Embryonic facial prominence (tissue), 1 donor: Measurements from ENCODE around the gene PIWIL4.
"Not testable (repeated sequence)": the region's sequence is repeated elsewhere in the genome, so short reads cannot be mapped to it uniquely, and the experiment has no call there.

ENCODE experiments used
- DNase-seq: peaks from one replicate; pipeline ENCODE4 v3.0.0-alpha.2; 2016; ENCODE audit errors: extremely low spot score

Gene PIWIL4

DNA sequence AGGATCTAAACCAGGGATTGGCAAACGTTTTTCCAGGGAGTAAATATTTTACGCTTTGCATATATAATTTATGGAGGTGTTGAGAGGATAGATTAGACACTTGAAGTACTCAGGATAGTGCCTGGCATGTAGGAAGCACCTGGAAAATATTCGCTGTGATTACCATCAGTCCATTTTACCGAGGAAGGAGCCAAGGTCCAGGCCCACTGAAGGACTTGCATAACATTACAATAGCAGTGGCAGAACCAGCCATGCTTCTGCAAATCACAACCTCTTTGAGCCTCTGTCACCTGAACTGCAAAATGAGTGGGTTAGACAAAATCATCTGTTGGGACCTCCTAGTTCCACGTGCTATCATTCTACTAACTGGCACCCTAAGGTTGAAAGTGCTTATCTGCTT lies 18.0 kb upstream of the PIWIL4 start:
- DNase-seq = no peak

DNA sequence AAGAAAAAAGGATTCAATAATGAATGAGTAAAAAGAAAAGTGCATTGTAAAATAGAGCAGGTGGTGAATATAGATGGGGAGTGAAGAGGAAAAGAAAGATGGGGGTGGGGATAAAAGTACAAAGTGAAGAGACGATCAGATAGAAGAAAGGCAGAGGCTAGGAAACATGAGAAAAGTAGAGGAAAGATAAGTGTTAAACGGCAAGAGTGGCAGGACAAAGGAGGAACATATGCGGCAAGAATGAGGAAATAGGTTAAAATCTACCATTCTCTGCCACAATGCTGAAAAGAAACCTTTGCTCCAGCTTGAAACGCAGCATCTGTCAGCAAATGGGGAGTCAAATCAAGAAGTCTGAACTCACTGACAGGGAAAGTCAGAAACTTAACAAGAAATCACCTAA lies 16.7 kb upstream of the PIWIL4 start:
- DNase-seq = no peak

DNA sequence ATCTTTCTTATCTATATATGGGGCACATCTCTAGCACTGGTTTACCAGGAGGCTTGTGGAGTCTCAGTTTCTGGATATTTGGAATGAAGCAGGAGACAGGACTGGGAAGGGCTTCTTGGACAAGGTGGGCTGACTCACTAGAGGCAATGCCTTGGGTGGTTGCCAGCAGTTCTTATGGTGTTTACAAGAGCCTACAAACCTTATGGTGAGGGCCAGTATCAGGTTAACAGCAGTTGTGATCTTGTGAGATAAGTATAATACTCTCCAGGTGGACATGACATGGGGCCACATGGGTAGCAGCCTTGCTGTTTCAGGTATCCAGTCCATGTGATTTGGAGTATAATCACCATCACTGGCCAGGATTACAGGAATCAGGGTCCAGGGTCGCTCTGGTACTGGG lies 13.2 kb upstream of the PIWIL4 start:
- no peak for DNase-seq

DNA sequence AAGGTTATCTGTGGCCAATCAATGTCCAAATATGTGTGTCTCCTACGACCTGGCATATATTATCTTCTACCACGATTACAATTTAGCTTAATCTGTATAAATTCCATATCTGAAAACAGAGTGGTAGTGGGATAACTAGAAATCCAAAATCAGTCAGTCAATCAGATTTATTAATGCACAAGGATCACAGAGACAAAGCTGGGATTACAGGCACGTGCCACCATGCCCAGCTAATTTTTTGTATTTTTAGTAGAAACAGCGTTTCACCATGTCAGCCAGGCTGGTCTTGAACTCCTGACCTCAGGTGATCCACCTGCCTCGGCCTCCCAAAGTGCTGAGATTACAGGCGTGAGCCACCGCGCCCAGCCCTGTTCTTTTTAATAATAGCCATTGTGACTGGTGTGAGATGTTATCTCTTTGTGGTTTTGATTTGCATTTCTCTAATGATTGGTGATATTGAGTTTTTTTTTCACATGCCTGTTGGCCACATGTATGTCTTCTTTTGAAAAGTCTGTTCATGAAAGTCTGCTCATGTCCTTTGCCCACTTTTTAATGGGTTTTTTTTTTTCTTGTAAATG lies 11.3 kb upstream of the PIWIL4 start:
- DNase-seq = not testable (repeated sequence)

DNA sequence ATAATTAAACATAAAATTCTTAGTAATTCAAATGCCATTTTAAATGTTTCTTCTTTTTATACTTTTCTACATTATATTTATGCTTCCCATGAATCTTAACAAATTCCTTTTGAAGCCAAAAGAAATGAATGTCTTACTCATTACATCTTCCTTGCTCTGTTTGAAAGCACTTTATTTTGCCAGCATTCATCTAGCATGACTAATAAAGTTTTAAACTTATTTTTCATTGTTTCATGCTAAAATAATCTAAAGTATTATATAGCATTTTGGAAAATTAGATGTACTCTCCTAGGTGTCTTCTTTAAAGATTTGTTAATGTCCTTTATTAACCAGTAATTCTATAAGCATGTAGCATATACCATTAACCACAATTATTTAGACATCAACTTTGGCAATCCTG lies 9.7 kb upstream of the PIWIL4 start:
- no peak for DNase-seq

DNA sequence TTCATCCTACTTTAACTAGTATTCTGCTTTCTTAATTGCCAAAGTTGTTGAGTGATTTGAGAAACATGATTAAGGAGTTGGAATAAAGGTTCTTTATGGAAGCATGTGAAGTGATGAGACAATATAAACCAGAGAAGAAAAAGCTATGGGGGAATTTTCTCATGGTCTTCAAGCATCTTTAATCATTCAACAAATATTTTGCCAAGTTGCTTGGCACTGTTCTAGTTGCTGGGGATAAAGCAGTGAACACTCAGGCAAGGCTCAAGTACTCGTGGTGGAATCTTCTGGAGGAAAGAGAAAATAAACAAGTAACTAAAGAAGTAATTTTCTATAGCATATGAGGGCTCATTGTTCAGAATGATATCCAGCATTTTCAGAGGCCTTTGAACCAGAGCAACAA lies 9.2 kb upstream of the PIWIL4 start:
- DNase-seq = no peak

DNA sequence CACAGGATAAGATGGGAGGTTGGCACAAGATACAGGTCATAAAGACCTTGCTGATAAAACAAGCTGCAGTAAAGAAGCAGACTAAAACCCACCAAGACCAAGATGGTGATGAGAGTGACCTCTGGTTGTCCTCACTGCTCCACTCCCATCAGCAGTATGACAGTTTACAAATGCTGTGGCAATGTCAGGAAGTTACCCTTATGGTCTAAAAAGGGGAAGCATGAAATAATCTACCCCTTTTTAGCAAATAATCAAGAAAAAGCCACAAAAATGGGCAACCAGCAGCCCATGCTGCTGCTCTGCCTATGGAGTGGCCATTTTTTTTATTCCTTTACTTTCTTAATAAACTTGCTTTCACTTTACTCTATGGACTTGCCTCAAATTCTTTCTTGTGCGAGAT lies 8.7 kb upstream of the PIWIL4 start:
- DNase-seq = no peak

DNA sequence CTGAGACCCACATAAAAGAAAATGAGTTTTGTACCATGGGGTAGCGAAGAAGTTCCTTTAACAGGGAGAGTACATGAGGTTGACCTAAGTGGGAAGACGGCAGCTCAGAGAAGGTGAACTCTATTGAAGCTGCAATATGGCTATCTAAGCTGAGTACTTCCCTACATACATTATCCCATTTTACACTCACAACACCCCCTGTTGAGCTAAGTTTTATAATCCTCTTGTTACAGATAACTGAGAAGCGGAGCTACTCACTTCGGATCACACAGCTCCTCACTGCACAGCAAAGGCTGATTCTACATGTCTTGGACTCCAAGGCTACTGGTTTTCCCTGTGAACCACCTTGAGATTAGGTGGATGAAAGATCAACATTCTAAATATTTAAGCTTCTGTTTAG lies 8.2 kb upstream of the PIWIL4 start:
- no peak for DNase-seq

DNA sequence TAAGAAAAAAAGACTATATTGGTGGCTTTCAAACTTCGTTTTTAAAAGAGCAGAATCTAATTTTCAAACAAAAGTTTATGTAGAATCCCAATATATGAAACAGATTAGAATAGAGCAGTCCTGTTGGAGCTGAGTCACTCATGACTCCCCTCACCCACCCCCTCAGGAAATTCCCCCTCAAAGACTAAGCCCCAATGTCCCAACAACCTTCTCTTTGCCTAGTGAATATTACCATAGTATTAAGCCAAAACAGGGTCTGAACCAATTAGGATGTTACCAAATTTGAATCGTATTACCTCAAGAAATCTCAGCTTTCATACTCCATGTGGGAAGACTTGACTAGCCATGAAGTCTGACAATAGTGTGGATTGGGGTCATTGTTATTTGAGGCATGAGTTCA lies 7.8 kb upstream of the PIWIL4 start:
- DNase-seq = no peak

DNA sequence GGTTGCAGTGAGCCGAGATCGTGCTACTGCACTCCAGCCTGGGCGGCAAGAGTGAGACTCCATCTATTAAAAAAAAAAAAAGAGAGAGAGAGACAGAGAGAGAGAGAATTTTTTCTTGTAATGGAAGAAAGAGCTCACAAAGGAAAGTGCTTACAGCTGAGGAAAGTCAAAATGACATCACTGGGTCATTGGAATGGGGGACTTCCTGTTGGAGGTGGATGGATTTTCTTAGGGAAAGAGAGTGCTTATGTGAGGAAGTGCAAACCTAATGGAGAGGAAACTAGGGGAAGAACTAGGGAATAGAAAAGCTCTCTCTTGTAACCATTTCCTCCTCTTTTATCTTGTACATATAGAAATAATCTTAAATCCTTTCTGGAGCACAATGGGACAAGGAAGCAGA lies 6.3 kb upstream of the PIWIL4 start:
- DNase-seq = no peak

DNA sequence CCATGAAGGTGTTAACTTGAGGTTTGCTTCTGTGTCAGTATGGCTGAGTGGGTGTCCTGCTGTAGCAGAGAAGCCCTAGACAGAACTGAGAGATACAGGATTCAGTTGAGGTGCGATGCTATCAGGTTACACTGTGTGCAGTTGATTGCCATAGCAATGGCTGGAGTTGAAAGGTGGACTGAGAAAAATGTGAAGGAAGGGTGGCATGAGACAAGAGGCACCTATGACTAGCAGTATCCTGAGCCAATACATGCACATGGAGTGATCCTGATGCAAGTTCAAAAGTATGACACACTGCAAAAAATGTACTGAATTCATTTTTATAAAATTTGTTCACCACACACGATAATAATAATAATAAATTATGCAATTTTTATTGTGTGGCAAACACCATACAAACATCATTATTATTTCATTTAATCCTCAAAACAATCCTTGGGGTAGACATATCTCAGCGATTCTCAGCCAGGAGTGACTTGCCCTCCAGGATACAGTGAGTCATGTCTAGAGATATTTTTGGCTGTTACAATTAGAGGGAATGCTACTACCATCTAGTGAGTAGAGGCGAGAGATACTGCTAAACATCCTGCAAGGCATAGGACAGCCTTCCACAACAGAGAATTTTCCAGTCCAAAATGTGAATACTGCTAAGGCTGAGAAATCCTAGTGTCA lies 3.9 kb upstream of the PIWIL4 start:
- no peak for DNase-seq

DNA sequence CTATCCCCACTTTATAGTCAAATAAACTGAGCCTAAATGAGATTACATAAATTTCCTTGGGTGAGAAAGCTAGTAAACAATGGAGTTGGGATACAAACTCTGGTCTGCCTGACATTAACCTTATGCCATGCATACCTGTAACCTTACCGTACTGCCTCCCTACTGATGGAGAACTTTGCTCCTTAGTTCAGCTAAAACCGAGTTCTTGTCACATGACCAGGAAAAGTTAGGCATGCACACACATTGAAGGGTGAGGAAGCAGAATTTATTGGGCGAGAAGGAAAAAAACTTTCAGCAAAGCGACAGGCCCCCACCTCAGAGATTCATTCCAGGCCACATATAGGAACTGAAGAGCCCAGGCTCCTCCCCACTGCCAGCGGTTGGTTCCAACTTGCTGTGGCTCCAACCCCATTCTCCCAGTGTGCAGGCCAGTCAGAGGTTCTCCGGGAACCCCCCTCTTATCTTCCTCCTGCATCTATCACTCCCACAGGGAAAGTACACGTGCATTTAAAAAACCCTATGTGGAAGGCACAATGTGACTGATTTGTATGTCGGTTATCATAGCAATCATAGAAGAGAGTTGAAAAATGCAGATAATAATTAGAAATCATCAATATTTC lies 3.2 kb upstream of the PIWIL4 start:
- no peak for DNase-seq

DNA sequence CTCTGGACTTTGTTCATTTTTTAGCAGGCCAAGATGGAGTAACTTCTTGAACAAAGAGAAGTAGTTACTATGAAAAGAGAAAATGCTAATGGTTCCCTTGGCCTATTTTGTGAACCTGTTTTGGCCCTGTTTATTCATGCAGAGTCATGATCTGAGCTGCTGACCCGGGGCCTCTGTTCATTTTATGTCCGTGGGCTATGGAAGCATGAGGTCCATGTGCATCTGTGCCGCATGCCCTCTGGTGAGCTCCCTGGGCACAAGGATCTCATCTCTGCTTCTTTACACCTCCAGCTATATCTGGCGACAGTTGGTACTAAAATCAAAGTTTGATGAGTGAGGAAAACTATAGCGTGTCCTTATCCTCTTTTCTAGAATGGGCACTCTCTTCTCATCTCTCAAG lies 1.0 kb downstream of the PIWIL4 start:
- DNase-seq = no peak

DNA sequence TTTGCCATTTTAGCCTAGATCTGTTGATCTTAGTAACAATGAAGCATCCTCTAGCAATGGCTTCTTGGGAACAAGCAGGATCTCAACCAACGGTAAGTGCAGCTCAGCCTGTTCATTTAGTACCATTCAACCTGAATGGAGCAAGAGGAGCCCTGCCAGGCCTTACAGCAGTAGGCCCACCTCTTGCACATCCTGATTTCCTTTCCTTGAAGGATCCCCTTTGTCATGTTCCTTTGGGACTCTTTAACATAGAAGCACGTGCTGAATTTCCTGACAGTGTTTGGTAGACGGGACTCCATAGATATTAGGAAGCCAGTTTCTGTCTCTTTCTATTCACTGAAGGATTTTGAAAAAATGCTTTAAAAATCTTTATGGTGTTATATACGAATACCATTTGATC lies 1.5 kb downstream of the PIWIL4 start:
- no peak for DNase-seq

DNA sequence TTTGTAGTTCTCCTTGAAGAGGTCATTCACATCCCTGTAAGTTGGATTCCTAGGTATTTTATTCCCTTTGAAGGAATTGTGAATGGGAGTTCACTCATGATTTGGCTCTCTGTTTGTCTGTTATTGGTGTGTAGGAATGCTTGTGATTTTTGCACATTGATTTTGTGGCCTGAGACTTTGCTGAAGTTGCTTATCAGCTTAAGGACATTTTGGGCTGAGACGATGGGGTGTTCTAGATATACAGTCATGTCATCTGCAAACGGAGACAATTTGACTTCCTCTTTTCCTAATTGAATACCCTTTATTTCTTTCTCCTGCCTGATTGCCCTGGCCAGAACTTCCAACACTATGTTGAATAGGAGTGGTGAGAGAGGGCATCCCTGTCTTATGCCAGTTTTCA lies 5.8 kb downstream of the PIWIL4 start:
- DNase-seq = not testable (repeated sequence)

DNA sequence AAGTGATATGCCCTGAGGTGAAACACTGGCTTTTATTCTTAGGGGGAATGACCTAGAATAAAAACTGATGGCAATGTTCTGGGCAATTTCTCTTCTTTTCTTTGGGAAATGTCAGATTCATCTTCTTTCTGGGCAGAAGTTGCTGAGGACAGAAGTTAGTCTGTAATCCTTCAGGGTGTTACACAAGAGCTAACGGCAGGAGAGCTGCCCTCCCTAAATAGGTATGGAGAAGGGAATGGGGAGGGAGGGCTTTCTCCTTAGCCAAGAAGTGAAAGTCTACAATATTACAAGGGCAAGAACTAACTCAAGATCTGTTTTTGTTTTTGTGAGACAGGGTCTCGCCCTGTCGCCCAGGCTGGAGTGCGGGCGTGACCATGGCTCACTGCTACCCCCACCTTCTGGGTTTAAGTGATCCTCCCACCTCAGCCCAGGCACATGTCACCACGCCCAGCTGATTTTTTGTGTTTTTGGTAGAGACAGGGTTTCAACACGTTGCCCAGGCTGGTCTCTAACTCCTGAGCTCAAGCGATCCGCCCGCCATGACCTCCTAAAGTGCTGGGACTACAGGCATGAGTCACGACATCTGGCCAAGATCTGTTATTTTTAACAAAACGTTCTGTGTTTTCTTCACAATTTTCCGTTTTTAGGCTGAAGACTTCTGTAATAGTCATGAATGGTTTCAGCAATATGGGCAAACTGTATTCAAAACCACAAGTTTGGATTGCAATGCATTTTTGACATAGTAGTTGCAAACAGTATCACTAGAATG lies 7.2 kb downstream of the PIWIL4 start:
- DNase-seq = no peak

DNA sequence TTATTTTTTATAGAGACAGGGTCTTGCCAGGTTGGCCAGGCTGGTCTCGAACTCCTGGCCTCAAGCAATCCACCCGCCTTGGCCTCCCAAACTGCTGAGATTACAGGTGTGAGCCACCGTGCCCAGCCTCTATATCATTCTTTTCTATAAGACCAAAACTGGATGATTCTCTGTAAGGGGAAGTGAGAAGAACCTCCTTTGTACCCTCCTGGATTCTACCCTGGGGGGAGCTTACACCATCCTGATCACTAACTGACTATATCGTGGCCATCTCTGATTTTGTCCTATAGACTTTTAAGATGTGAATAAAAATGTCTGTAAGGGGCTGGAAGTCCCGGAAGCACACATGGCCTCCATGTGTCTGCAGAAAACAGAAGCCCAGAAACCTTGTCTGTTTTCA lies 9.1 kb downstream of the PIWIL4 start:
- DNase-seq = no peak

DNA sequence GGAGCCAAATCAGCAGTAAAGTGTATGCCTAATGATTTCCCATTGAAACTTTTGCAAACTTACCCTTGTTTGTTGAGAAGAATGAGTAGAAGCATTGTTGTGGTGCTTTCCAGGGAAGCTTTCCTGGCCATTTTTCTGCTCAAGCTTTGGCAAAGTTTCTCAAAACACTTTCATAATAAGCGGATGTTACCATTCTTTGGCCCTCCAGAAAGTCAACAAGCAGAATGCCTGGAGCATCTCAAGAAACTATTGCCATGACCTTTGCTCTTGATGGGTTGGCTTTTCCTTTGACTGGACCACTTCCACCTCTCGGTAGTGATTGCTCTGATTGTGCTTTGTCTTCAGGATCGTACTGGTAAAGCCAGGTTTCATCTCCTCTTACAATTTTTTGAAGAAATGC lies 10.7 kb downstream of the PIWIL4 start:
- DNase-seq = no peak

DNA sequence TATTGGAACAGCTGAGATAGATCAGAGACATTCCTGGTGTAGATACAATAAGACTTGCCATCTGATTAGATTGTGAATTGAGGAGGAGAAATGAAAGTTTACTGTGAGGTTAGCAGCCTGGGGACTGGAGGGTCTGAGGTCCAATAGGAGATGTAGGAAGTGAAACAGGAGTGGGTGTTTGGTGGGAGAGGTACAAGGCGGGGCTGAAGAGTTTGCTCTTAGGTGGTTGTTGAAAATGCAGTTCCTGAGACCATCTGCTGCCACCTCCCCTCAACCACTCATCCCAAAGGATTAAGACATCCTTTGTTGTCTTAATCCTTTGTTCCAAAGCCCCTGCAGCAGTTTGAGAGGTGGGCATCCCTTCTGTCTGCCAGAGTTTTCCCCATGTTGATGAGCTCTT lies 14.8 kb downstream of the PIWIL4 start:
- DNase-seq = no peak

DNA sequence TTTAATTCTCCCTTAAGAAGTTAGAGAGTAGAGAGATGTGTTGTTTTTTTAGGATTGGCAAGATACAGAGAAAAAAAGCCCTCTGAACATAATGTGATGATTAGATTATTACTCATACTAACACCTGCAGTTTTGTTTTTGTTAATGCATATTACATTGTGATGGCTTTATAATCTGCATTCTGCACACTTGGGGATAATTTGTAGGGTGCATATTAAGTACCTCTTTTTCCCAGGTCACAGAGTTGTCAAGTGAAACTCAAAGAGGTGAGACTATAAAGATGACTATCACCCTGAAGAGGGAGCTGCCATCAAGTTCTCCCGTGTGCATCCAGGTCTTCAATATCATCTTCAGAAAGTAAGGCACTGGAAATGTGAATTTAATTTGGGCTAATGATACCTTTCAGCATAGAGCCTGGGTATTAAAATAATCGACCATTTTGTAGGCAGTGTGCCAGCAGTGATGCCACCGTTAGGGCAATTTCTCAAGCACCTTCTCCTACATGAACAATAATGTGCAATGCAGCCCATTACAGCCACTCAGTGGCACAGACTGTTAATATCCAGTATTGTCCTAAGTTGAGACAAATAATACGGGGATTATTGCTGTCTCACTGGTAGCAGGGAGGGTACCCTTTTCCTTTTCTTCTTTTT lies 16.2 kb downstream of the PIWIL4 start:
- no peak for DNase-seq

DNA sequence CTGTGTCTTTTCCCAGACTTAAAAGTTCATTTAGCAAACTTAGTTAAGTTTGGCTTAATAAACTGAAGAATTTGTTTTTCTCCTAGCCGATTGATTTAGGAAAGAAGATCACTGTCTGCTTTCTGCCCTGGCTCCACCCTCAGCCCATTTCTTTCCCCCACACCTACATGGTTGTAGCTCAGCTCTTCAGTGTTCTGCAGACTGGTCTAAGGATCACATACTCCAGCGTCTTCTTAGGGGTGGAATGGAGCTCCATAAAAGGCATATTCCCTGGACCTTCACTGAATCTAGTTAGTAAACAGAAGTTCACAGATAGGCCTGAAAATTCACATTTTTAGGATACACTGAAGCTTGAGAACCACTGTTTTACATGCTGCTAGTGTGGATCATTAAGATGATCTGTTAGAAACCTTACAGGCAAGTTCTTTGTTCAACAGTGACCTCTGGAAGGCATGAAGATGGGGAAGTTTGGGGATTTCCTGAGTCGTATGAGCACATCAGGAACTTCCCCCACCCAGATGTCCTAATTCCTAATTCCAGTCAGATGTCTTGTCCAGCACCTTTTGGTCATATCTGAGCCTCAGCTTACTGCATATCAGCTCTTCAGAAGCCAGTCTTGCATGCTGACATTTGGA lies 16.8 kb downstream of the PIWIL4 start:
- DNase-seq = no peak

DNA sequence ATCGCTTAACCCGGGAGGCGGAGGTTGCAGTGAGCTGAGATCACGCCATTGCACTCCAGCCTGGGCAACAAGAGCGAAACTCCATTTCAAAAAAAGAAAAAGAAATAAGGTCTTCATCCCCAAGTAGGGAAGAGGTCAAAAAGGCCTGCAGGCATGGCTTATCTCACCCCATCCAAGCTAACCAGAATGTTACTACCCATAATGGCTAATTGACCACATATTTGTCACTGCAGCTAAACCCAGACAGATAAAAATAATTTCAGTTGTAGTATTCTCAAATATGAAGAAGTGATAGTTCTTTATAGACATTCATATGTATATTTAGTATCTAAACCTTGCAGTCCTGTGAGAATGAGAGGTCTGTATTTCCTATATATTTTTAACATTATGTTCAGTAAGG lies 17.8 kb downstream of the PIWIL4 start:
- DNase-seq = no peak
